ENCODE measurements around the gene BRIP1. TPM values are rescaled to one million over a fixed set of nuclear protein-coding genes. Genes with fewer than 3 reads are reported as not detected.

The BRIP1 gene
- total RNA-seq, 1 experiment from 2014 or later, result 20.2 TPM

GRCh38 chr17:61724777-61725176 lies 138.6 kb downstream of the BRIP1 start:
- H3K79me1 ChIP-seq (ENCODE audit: insufficient read depth, low read depth, low read length, poor library complexity, severe bottlenecking), result no peaks in the 10 kb centered on the region
- Mint-ChIP-seq H3K36me3 (ENCODE audit: insufficient read depth in 1 of 3, low read depth in 3 of 3) (peaks cover 3 to 22% (median 13%) of the 10 kb centered on the region in 3 experiments), H3K27ac (no peak overlapping the region), H3K4me3 (no peak overlapping the region), H3K27me3 (ENCODE audit: low read depth) (no peaks in the 10 kb centered on the region), H3K9me3 (no peaks in the 10 kb centered on the region; a peak in 1 of 5 replicates), H3K4me1 (no peaks in the 10 kb centered on the region)
- H4K8ac ChIP-seq (replicated peaks; ENCODE audit: insufficient read length, low read depth, low read length), result no peak overlapping the region
- H3K23me2 ChIP-seq (ENCODE audit: insufficient read length, low read depth, low read length, poor library complexity, severe bottlenecking), result no peaks in the 10 kb centered on the region
- H2AK5ac ChIP-seq (ENCODE audit: insufficient read length, low read length), result no peak overlapping the region
- H3K4me2 ChIP-seq (ENCODE audit: insufficient read depth, insufficient read length, low read length), result no peak overlapping the region
- H2BK15ac ChIP-seq (ENCODE audit: low read depth, low read length), result no peak overlapping the region
- no peak overlapping the region for H3K23ac ChIP-seq (ENCODE audit: insufficient read length, low read depth, low read length)
- H3K9me3 ChIP-seq (ENCODE audit: control insufficient read depth, low read depth, low read length), result no peaks in the 10 kb centered on the region
- no peak for DNase-seq
- H4K91ac ChIP-seq (ENCODE audit: insufficient read length, low read depth, low read length), result no peak overlapping the region
- no peak overlapping the region for H3K18ac ChIP-seq (ENCODE audit: insufficient read length, low read depth, low read length)
- no peak for TF ChIP-seq CTCF (conservative IDR thresholded peaks at IDR 0.05)
- H3K9ac ChIP-seq (ENCODE audit: extremely low read depth, insufficient read length, low read length), result no peak overlapping the region
- H3K4ac ChIP-seq (ENCODE audit: low read depth, low read length), result no peak overlapping the region
- no peak overlapping the region for H3K56ac ChIP-seq (ENCODE audit: insufficient read length, low read depth, low read length)
- H2BK120ac ChIP-seq (ENCODE audit: low read depth, low read length, poor library complexity, severe bottlenecking), result no peak overlapping the region
- H2BK12ac ChIP-seq (ENCODE audit: insufficient read length, low read depth, low read length), result no peak overlapping the region
- no peaks in the 10 kb centered on the region for H3K79me2 ChIP-seq (ENCODE audit: insufficient read depth, low read length)
- H3T11ph ChIP-seq (ENCODE audit: low read length), result no peak overlapping the region
- no peak overlapping the region for H2AFZ ChIP-seq (ENCODE audit: low read length)
- H4K5ac ChIP-seq (ENCODE audit: insufficient read length, low read depth, low read length), result no peak overlapping the region
- H4K20me1 ChIP-seq (ENCODE audit: control insufficient read depth, insufficient read depth, insufficient read length), result no peaks in the 10 kb centered on the region
- no peak overlapping the region for H2BK20ac ChIP-seq (ENCODE audit: low read depth, low read length, poor library complexity, severe bottlenecking)
- no peaks in the 10 kb centered on the region for H3K4me1 ChIP-seq (ENCODE audit: insufficient read depth, low read length)
- no CpG with 5 or more reads among the region's 1 CpG for WGBS (ENCODE audit: extremely low coverage, insufficient read length, low lambda C conversion rate)
- H3K27ac ChIP-seq (ENCODE audit: insufficient read length, low read depth, low read length), result no peak overlapping the region
- no peak overlapping the region for H2BK5ac ChIP-seq (ENCODE audit: insufficient read length, low read length)
- no peaks in the 10 kb centered on the region for H3K27me3 ChIP-seq (ENCODE audit: insufficient read depth, low read length)
- no peak overlapping the region for H3K14ac ChIP-seq (ENCODE audit: insufficient read depth, low read length)
